Mesodermal cell (in vitro differentiated cells): ENCODE results near the gene MLLT10.
A peak's percentile ranks its signal among the peaks of the same experiment; 100 is the strongest.

Experiments used
- H3K27ac ChIP-seq: 2 replicates; pipeline ENCODE4 v1.7.0; 2013; ENCODE audit warnings: mild to moderate bottlenecking, low read depth, low read length, moderate library complexity; ENCODE audit not compliant: severe bottlenecking
- H3K36me3 ChIP-seq: 2 replicates; pipeline ENCODE4 v1.7.1; 2013; ENCODE audit warnings: mild to moderate bottlenecking, low read length, moderate library complexity; ENCODE audit not compliant: control insufficient read depth, insufficient read depth
- H3K4me1 ChIP-seq: one replicate; pipeline ENCODE4 v1.7.1; 2013; ENCODE audit warnings: mild to moderate bottlenecking, low read length; ENCODE audit not compliant: insufficient read depth, control insufficient read depth, poor library complexity, severe bottlenecking
- H3K4me3 ChIP-seq: 2 replicates; pipeline ENCODE4 v1.7.0; 2013; ENCODE audit warnings: low read length, control low read depth, mild to moderate bottlenecking; ENCODE audit not compliant: insufficient read depth, poor library complexity, severe bottlenecking; ENCODE audit errors: extremely low read depth
- H3K9me3 ChIP-seq: 2 replicates; pipeline ENCODE4 v1.7.1; 2013; ENCODE audit warnings: mild to moderate bottlenecking, low read length, moderate library complexity; ENCODE audit not compliant: control insufficient read depth
- WGBS, 2 experiments: methylation state at CpG; one replicate each; pipeline ENCODE4 v1.1.5; 2013; ENCODE audit warnings: missing lambda C conversion rate in 2 of 2; ENCODE audit not compliant: insufficient coverage in 2 of 2; 5-methylcytosine and 5-hydroxymethylcytosine counted together

MLLT10 gene

GRCh38 chr10:21495002-21495751 lies 38.9 kb upstream of the MLLT10 start:
- peak overlapping the region; percentile 81 for H3K4me3 ChIP-seq
- peaks cover 30% of the 10 kb centered on the region for H3K4me1 ChIP-seq
- H3K27ac ChIP-seq = peak overlapping the region; percentile 97
- H3K9me3 ChIP-seq = no peaks in the 10 kb centered on the region
- peaks cover 3% of the 10 kb centered on the region for H3K36me3 ChIP-seq
- WGBS, 2 experiments = 1 to 2% methylated on average over 23 to 28 of the region's 42 CpGs

GRCh38 chr10:21495752-21496342 lies 38.2 kb upstream of the MLLT10 start:
- Histone ChIP-seq H3K4me1 (peaks cover 36% of the 10 kb centered on the region), H3K9me3 (no peaks in the 10 kb centered on the region), H3K27ac (peak overlapping the region; percentile 97), H3K36me3 (peaks cover 3% of the 10 kb centered on the region), H3K4me3 (peak overlapping the region; percentile 81)
- 0% methylated on average over 26 to 35 of the region's 58 CpGs for WGBS, 2 experiments

GRCh38 chr10:21496343-21497176 lies 37.5 kb upstream of the MLLT10 start:
- Histone ChIP-seq H3K36me3 (peaks cover 3% of the 10 kb centered on the region), H3K4me1 (peaks cover 42% of the 10 kb centered on the region), H3K9me3 (no peaks in the 10 kb centered on the region), H3K27ac (peak overlapping the region; percentile 97), H3K4me3 (peak overlapping the region; percentile 81)
- 0 to 1% methylated on average over 36 to 48 of the region's 72 CpGs for WGBS, 2 experiments

- 0% methylated on average over 28 to 32 of the region's 37 CpGs for WGBS, 2 experiments
- peaks cover 50% of the 10 kb centered on the region for H3K4me1 ChIP-seq
- no peaks in the 10 kb centered on the region for H3K9me3 ChIP-seq
- peaks cover 3% of the 10 kb centered on the region for H3K36me3 ChIP-seq
- peak overlapping the region; percentile 97 for H3K27ac ChIP-seq
- H3K4me3 ChIP-seq = peak overlapping the region; percentile 81
Measured at GRCh38 chr10:21497177-21497807, 36.7 kb upstream of the MLLT10 start.

GRCh38 chr10:21498377-21498776 lies 35.7 kb upstream of the MLLT10 start:
- no CpG with 5 or more reads among the region's 2 CpGs for WGBS, 2 experiments
- Histone ChIP-seq H3K36me3 (peaks cover 3% of the 10 kb centered on the region), H3K9me3 (no peaks in the 10 kb centered on the region), H3K4me1 (peaks cover 54% of the 10 kb centered on the region), H3K4me3 (no peak overlapping the region), H3K27ac (no peak overlapping the region)

GRCh38 chr10:21498986-21499385 lies 35.0 kb upstream of the MLLT10 start:
- 29 to 39% methylated on average over 3 to 4 of the region's 8 CpGs for WGBS, 2 experiments
- Histone ChIP-seq H3K4me1 (peaks cover 51% of the 10 kb centered on the region), H3K9me3 (no peaks in the 10 kb centered on the region), H3K36me3 (no peaks in the 10 kb centered on the region), H3K4me3 (no peak overlapping the region), H3K27ac (peak overlapping the region; percentile 16)

- peak overlapping the region; percentile 33 for H3K4me3 ChIP-seq
- peak overlapping the region; percentile 57 for H3K27ac ChIP-seq
- no peaks in the 10 kb centered on the region for H3K36me3 ChIP-seq
- WGBS, 2 experiments = 3% methylated on average over 49 to 70 of the region's 72 CpGs
- no peaks in the 10 kb centered on the region for H3K9me3 ChIP-seq
- H3K4me1 ChIP-seq = peaks cover 47% of the 10 kb centered on the region
Measured at GRCh38 chr10:21499701-21500577, 34.1 kb upstream of the MLLT10 start.

GRCh38 chr10:21500578-21500910 lies 33.5 kb upstream of the MLLT10 start:
- Histone ChIP-seq H3K36me3 (no peaks in the 10 kb centered on the region), H3K4me3 (peak overlapping the region; percentile 33), H3K27ac (peak overlapping the region; percentile 57), H3K9me3 (no peaks in the 10 kb centered on the region), H3K4me1 (peaks cover 47% of the 10 kb centered on the region)
- 11 to 20% methylated on average over 11 of the region's 14 CpGs for WGBS, 2 experiments

GRCh38 chr10:21501091-21501490 lies 32.9 kb upstream of the MLLT10 start:
- H3K36me3 ChIP-seq = no peaks in the 10 kb centered on the region
- H3K27ac ChIP-seq = no peak overlapping the region
- WGBS, 2 experiments = 70 to 85% methylated on average over 3 to 5 of the region's 5 CpGs
- H3K9me3 ChIP-seq = no peaks in the 10 kb centered on the region
- no peak overlapping the region for H3K4me3 ChIP-seq
- H3K4me1 ChIP-seq = peaks cover 53% of the 10 kb centered on the region
